H1 (cell line): Measurements from ENCODE around the gene GIMAP7. TPM values are rescaled to one million over a fixed set of nuclear protein-coding genes. Genes with fewer than 3 reads are reported as not detected.

Experiments
- CTCF ChIA-PET: fragments of 300-600 bp; sonication (Branson Sonifier 250); formaldehyde crosslinking; loops from one replicate; lab custom pipeline; 2021; ENCODE audit not compliant: partially characterized antibody; lab: Charles Lee
- POLR2A ChIA-PET: fragments of 300-600 bp; sonication (Branson Sonifier 250); formaldehyde crosslinking; loops from one replicate; lab custom pipeline; 2021; ENCODE audit warnings: inconsistent platforms; ENCODE audit not compliant: partially characterized antibody; lab: Charles Lee
- DNase-seq, 2 experiments: peaks; one replicate each; pipeline versions ENCODE4 v3.0.0 to v3.0.0-alpha.2; 2010 to 2022; ENCODE audit warnings: low spot score in 2 of 2, low read depth in 1 of 2, mixed read lengths in 1 of 2
- FAIRE-seq: peaks from 2 replicates; lab custom pipeline; 2011; peaks lifted over from hg19 to GRCh38; lab: Jason Lieb, UNC
- H2AFZ ChIP-seq: 2 replicates; pipeline ENCODE4 v1.8.1; 2012; ENCODE audit warnings: low read length, inconsistent platforms
- H2AK5ac ChIP-seq: 2 replicates; pipeline ENCODE4 v1.6.1; 2013; ENCODE audit warnings: low read depth, low read length
- H2BK120ac ChIP-seq: replicated peaks from 2 replicates; pipeline ENCODE3; 2013; ENCODE audit warnings: low read depth, low read length, inconsistent platforms
- H2BK12ac ChIP-seq: 2 replicates; pipeline ENCODE4 v1.6.1; 2013; ENCODE audit warnings: low read depth, low read length
- H2BK15ac ChIP-seq: 2 replicates; pipeline ENCODE4 v1.6.1; 2013; ENCODE audit warnings: low read length
- H2BK20ac ChIP-seq: 2 replicates; pipeline ENCODE4 v1.6.1; 2013; ENCODE audit warnings: low read length
- H2BK5ac ChIP-seq: 2 replicates; pipeline ENCODE4 v1.6.1; 2013; ENCODE audit warnings: low read depth, low read length
- H3K14ac ChIP-seq: 2 replicates; pipeline ENCODE4 v1.6.1; 2013; ENCODE audit warnings: inconsistent platforms; ENCODE audit not compliant: insufficient read length
- H3K18ac ChIP-seq: 2 replicates; pipeline ENCODE4 v1.6.1; 2013; ENCODE audit warnings: low read length; ENCODE audit errors: extremely low read depth
- H3K23ac ChIP-seq: 2 replicates; pipeline ENCODE4 v1.6.1; 2013; ENCODE audit warnings: inconsistent platforms; ENCODE audit not compliant: insufficient read length
- H3K23me2 ChIP-seq: 2 replicates; pipeline ENCODE4 v1.6.1; 2013; ENCODE audit warnings: low read depth, low read length
- H3K27ac ChIP-seq: 2 replicates; pipeline ENCODE4 v1.6.1; 2011; ENCODE audit warnings: low read depth, low read length, inconsistent platforms
- H3K27me3 ChIP-seq, 4 experiments: replicated peaks in 1 of 4; 1 replicate in 1 of 4; 2 replicates in 3 of 4; pipeline versions ENCODE4 v1.6.1 to v1.8.1; 2011 to 2013; ENCODE audit warnings: low read length in 3 of 4, mild to moderate bottlenecking in 3 of 4, inconsistent platforms in 2 of 4, mixed read lengths in 2 of 4, moderate library complexity in 1 of 4; ENCODE audit not compliant: control insufficient read depth in 3 of 4, insufficient read depth in 3 of 4; ENCODE audit errors: extremely low read depth in 1 of 4
- H3K36me3 ChIP-seq, 4 experiments: 2 replicates each; pipeline versions ENCODE4 v1.6.1 to v1.8.1; 2011 to 2013; ENCODE audit warnings: mild to moderate bottlenecking in 4 of 4, low read length in 3 of 4, moderate library complexity in 2 of 4, control low read depth in 1 of 4, inconsistent platforms in 1 of 4; ENCODE audit not compliant: insufficient read depth in 4 of 4, control insufficient read depth in 2 of 4
- H3K4ac ChIP-seq: replicated peaks from 2 replicates; pipeline ENCODE3; 2013; ENCODE audit warnings: low read length, low read depth, mixed read lengths, inconsistent platforms; ENCODE audit not compliant: insufficient read length
- H3K4me1 ChIP-seq, 4 experiments: replicated peaks in 1 of 4; 1 replicate in 1 of 4; 2 replicates in 3 of 4; pipeline versions ENCODE4 v1.6.1 to v1.8.1; 2011 to 2013; ENCODE audit warnings: low read length in 3 of 4, inconsistent platforms in 2 of 4, mixed read lengths in 1 of 4; ENCODE audit not compliant: insufficient read depth in 4 of 4, control insufficient read depth in 3 of 4
- H3K4me2 ChIP-seq, 2 experiments: 2 replicates each; pipeline versions ENCODE4 v1.6.1 to v1.8.1; 2011 to 2013; ENCODE audit warnings: low read depth in 2 of 2, low read length in 2 of 2, control low read depth in 1 of 2, inconsistent platforms in 1 of 2, mild to moderate bottlenecking in 1 of 2; ENCODE audit not compliant: insufficient read depth in 1 of 2
- H3K4me3 ChIP-seq, 4 experiments: fragments of 200-600, 300-600 bp in 1 of 4; sonication (generic), shearing (Covaris generic), sonication (Bioruptor Twin) in 1 of 4; 2 replicates each; pipeline versions ENCODE4 v1.5.1 to v1.8.1; 2011 to 2016; ENCODE audit warnings: low read length in 4 of 4, low read depth in 3 of 4, control low read depth in 2 of 4, inconsistent platforms in 2 of 4, mild to moderate bottlenecking in 2 of 4, mixed read lengths in 1 of 4, moderate library complexity in 1 of 4; ENCODE audit not compliant: insufficient read depth in 2 of 4; ENCODE audit errors: extremely low read depth in 1 of 4
- H3K56ac ChIP-seq: replicated peaks from 2 replicates; pipeline ENCODE3; 2013; ENCODE audit warnings: low read depth, mild to moderate bottlenecking, mixed read lengths, low read length, inconsistent platforms; ENCODE audit not compliant: insufficient read length
- H3K79me1 ChIP-seq: 2 replicates; pipeline ENCODE4 v1.6.1; 2013; ENCODE audit warnings: low read depth, low read length, control low read depth
- H3K79me2 ChIP-seq, 2 experiments: 2 replicates each; pipeline versions ENCODE4 v1.6.1 to v1.8.1; 2012 to 2013; ENCODE audit warnings: low read length in 2 of 2, mild to moderate bottlenecking in 2 of 2, inconsistent platforms in 1 of 2; ENCODE audit not compliant: insufficient read depth in 2 of 2, control insufficient read depth in 1 of 2
- H3K9ac ChIP-seq, 4 experiments: replicated peaks in 1 of 4; 1 replicate in 1 of 4; 2 replicates in 3 of 4; pipeline versions ENCODE4 v1.6.1 to v1.8.1; 2011 to 2013; ENCODE audit warnings: low read depth in 3 of 4, low read length in 3 of 4, control low read depth in 2 of 4, mild to moderate bottlenecking in 2 of 4, moderate library complexity in 2 of 4, inconsistent platforms in 1 of 4; ENCODE audit errors: extremely low read depth in 1 of 4
- H3K9me3 ChIP-seq, 2 experiments: 2 replicates each; pipeline versions ENCODE4 v1.6.1 to v1.8.1; 2012 to 2013; ENCODE audit warnings: mild to moderate bottlenecking in 2 of 2, moderate library complexity in 2 of 2, control low read depth in 1 of 2, inconsistent platforms in 1 of 2, low read depth in 1 of 2, low read length in 1 of 2, mixed read lengths in 1 of 2; ENCODE audit not compliant: insufficient read depth in 2 of 2
- H4K20me1 ChIP-seq, 2 experiments: replicated peaks in 1 of 2; 2 replicates each; pipeline versions ENCODE3 to v1.8.1; 2011 to 2013; ENCODE audit warnings: inconsistent platforms in 2 of 2, low read length in 2 of 2, mild to moderate bottlenecking in 1 of 2; ENCODE audit not compliant: insufficient read depth in 2 of 2, control insufficient read depth in 1 of 2
- H4K5ac ChIP-seq: 2 replicates; pipeline ENCODE4 v1.6.1; 2013; ENCODE audit warnings: low read length, low read depth, mixed read lengths, inconsistent platforms; ENCODE audit not compliant: insufficient read length
- H4K8ac ChIP-seq: 2 replicates; pipeline ENCODE4 v1.8.0; 2013; ENCODE audit warnings: mild to moderate bottlenecking, moderate library complexity, low read length, inconsistent platforms; ENCODE audit not compliant: insufficient read depth; ENCODE audit errors: extremely low read depth
- H4K91ac ChIP-seq: replicated peaks from 2 replicates; pipeline ENCODE3; 2013; ENCODE audit warnings: low read length, mixed read lengths, inconsistent platforms; ENCODE audit not compliant: insufficient read length
- BACH1 ChIP-seq: IDR thresholded peaks from 2 replicates; pipeline ENCODE4 v1.6.1; 2012; ENCODE audit warnings: low read length, improper control_type of control experiment
- CEBPB ChIP-seq: IDR thresholded peaks from 2 replicates; pipeline ENCODE4 v1.6.1; 2012; ENCODE audit warnings: low read depth, low read length
- EZH2 ChIP-seq: fragments of 200-600 bp; sonication (generic); IDR thresholded peaks from 2 replicates; pipeline ENCODE4 v1.7.1; 2012; ENCODE audit warnings: low read depth, mild to moderate bottlenecking, moderate library complexity, low read length, inconsistent platforms; ENCODE audit not compliant: severe bottlenecking
- RBBP5 ChIP-seq: IDR thresholded peaks from 2 replicates; pipeline ENCODE4 v1.7.1; 2012; ENCODE audit warnings: low read depth, mild to moderate bottlenecking, inconsistent platforms, low read length, moderate library complexity, borderline replicate concordance
- SIN3A ChIP-seq, 2 experiments: IDR thresholded peaks in 1 of 2; conservative IDR thresholded peaks in 1 of 2; 2 replicates each; pipeline ENCODE4 v1.6.1; 2011 to 2012; ENCODE audit warnings: low read length in 2 of 2, improper control_type of control experiment in 1 of 2, low read depth in 1 of 2, mild to moderate bottlenecking in 1 of 2
- SIX5 ChIP-seq: IDR thresholded peaks from 2 replicates; pipeline ENCODE4 v1.6.1; 2011; ENCODE audit warnings: mild to moderate bottlenecking, low read depth, low read length
- SP2 ChIP-seq: IDR thresholded peaks from 2 replicates; pipeline ENCODE4 v1.6.1; 2012; ENCODE audit warnings: mild to moderate bottlenecking, low read length, inconsistent platforms
- SP4 ChIP-seq: IDR thresholded peaks from 2 replicates; pipeline ENCODE4 v1.6.1; 2012; ENCODE audit warnings: low read length, inconsistent platforms
- SUZ12 ChIP-seq: fragments of 200-600 bp; sonication (generic); IDR thresholded peaks from 2 replicates; pipeline ENCODE4 v1.6.1; 2012; ENCODE audit warnings: mild to moderate bottlenecking, inconsistent platforms, low read length, moderate library complexity, mixed read lengths
- TBP ChIP-seq: IDR thresholded peaks from 2 replicates; pipeline ENCODE4 v1.6.1; 2011; ENCODE audit warnings: low read depth, low read length, improper control_type of control experiment
- TCF12 ChIP-seq: IDR thresholded peaks from 2 replicates; pipeline ENCODE4 v1.6.1; 2011; ENCODE audit warnings: low read depth, mild to moderate bottlenecking, low read length
- ZNF274 ChIP-seq: IDR thresholded peaks from 2 replicates; pipeline ENCODE4 v1.7.0; 2012; ENCODE audit warnings: low read length, borderline replicate concordance; ENCODE audit errors: extremely low read depth
- WGBS, 2 experiments: shearing (Covaris generic) in 1 of 2; methylation state at CpG; one replicate each; pipeline versions ENCODE4 v1.1.6 to v1.1.7; 2013 to 2015; ENCODE audit warnings: low lambda C conversion rate in 2 of 2, mixed read lengths in 2 of 2, inconsistent platforms in 1 of 2, low coverage in 1 of 2, missing lambda C conversion rate in 1 of 2; ENCODE audit not compliant: insufficient replicate concordance in 2 of 2, insufficient coverage in 1 of 2, insufficient read length in 1 of 2; ENCODE audit errors: extremely low coverage in 1 of 2, missing lambda C conversion rate in 1 of 2; 5-methylcytosine and 5-hydroxymethylcytosine counted together
- polyA plus RNA-seq, 7 experiments: library from polyadenylated mRNA; depleted of rRNA in 3 of 7; stranded (reverse) in 5 of 7; unstranded in 2 of 7; fragments of >200 nt in 5 of 7; fragments of 200-250 nt in 2 of 7; gene quantifications; 1 replicate in 5 of 7; 2 replicates in 1 of 7; 4 replicates in 1 of 7; pipeline versions ENCODE4 v1.2.1 to v1.2.3, GENCODE V29; 2011 to 2013; ENCODE audit warnings: missing spikeins in 2 of 7, mixed read lengths in 2 of 7
- total RNA-seq: library from RNA; stranded (reverse); fragmentation: NEBNext Ultra II Directional; extraction: Animal tissue kit (Norgen Biotek cat#: 25700); gene quantifications from 2 replicates; pipeline ENCODE4 v1.2.1, GENCODE V29; 2021
- TF ChIP-seq, protein P1 (sequence below): IDR thresholded peaks from 2 replicates; pipeline ENCODE4 v1.6.1; 2012; ENCODE audit warnings: inconsistent platforms

The GIMAP7 gene
- total and polyA plus RNA-seq, 2 of the 8 experiments (the other 6 are each of a cell fraction or from before 2014, with no cell fraction given), result not detected

DNA sequence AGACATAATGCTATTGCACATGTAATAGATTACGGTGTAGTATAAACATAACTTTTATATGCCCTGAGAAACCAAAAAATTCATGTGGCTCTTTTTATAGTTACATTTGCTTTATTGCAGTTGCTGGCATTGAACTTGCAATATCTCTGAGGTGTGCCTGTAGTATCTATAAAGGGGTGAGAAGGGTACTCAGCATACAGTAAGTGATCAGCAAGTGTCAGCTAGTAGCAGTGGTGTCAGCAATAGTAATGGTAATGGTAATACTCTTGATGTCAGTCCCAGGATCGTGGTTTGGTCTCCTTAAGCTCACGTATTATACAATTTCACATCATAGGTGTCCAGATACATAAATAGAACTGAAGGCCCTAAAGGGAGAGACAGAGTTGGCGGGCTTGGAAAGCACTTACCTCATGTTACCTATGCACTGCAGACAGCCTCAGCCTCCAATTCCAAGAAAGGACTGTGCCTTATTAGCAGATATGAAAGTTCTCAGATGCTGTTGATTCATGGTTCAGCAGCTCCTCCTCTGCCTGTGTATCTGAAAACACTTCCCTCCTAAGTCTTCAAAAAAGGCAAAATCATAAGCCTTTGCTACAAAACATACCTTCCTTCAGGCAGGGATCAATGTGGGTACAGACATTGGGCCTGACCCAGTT is 6.6 kb upstream of the GIMAP7 start:
- H3K23ac ChIP-seq, result no peak overlapping the region
- 95% methylated on average over 4 of the region's 4 CpGs; no CpG with 5 or more reads in 1 of the 2 experiments for WGBS, 2 experiments
- H3K4me2 ChIP-seq, result no peak overlapping the region
- no peak for DNase-seq
- POLR2A ChIA-PET, result no interaction called here
- no peak overlapping the region for H4K8ac ChIP-seq
- no peak for FAIRE-seq
- no peak overlapping the region for H3K18ac ChIP-seq
- no peak overlapping the region for H3K56ac ChIP-seq
- no peak overlapping the region for H2BK20ac ChIP-seq
- no peak overlapping the region for H3K9ac ChIP-seq
- no peak overlapping the region for H2AK5ac ChIP-seq
- H2BK12ac ChIP-seq, result no peak overlapping the region
- no peak overlapping the region for H3K4me3 ChIP-seq
- H3K36me3 ChIP-seq, result no peaks in the 10 kb centered on the region
- H2BK5ac ChIP-seq, result no peak overlapping the region
- H2AFZ ChIP-seq, result no peak overlapping the region
- no peak overlapping the region for H4K5ac ChIP-seq
- no peak overlapping the region for H3K4ac ChIP-seq
- TF ChIP-seq SUZ12, result no peak
- no peak for TF ChIP-seq CEBPB
- TF ChIP-seq SP4, result no peak
- TF ChIP-seq, protein P1, sequence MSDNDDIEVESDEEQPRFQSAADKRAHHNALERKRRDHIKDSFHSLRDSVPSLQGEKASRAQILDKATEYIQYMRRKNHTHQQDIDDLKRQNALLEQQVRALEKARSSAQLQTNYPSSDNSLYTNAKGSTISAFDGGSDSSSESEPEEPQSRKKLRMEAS, result no peak
- no peak for TF ChIP-seq BACH1
- no peak for TF ChIP-seq SIX5
- TF ChIP-seq SIN3A (conservative IDR thresholded peaks at IDR 0.05 in 1 of 2, IDR thresholded peaks at IDR 0.05 in 1 of 2; ENCODE audit: low read depth in 1 of 2, low read length in 2 of 2), result no peak
- no peak for TF ChIP-seq SP2
- no peak for TF ChIP-seq TBP
- TF ChIP-seq ZNF274, result no peak
- no peak for TF ChIP-seq RBBP5
- TF ChIP-seq EZH2, result no peak
- no peak for TF ChIP-seq TCF12
- no peaks in the 10 kb centered on the region for H3K9me3 ChIP-seq
- H3K79me2 ChIP-seq, result no peaks in the 10 kb centered on the region
- no peaks in the 10 kb centered on the region for H3K23me2 ChIP-seq
- H2BK120ac ChIP-seq, result no peak overlapping the region
- CTCF ChIA-PET, result no interaction called here
- H4K91ac ChIP-seq, result no peak overlapping the region
- H3K14ac ChIP-seq, result no peak overlapping the region
- no peak overlapping the region for H3K27ac ChIP-seq
- no peaks in the 10 kb centered on the region for H4K20me1 ChIP-seq
- no peak overlapping the region for H2BK15ac ChIP-seq
- H3K79me1 ChIP-seq, result no peaks in the 10 kb centered on the region
- no peaks in the 10 kb centered on the region for H3K4me1 ChIP-seq
- no peaks in the 10 kb centered on the region for H3K27me3 ChIP-seq
